ENCODE data around the gene CEBPZ. TPM values are rescaled to one million over a fixed set of nuclear protein-coding genes. Genes with fewer than 3 reads are reported as not detected.

Gene CEBPZ
- total RNA-seq, 1 donor from 2014 or later, result 28.2 TPM

DNA sequence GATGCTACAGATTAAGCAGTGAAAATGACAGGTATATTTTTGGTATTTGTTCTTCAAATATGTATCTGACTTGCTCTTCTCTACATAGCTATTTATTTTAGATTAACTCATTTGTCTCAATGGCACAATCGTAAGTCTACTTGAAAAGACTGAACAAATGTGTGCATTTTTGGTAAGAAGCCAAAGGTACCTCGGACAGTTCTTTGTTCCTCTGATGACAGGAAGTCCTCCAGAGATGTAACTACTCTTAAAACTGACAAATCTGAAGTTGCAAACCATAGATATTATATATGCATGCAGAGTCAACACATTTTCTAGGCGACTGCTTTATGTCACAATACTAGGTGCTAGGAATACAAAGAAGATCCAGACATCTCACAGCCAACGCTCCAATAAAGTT is 36.7 kb upstream of the CEBPZ start:
- no peak for DNase-seq (ENCODE audit: extremely low spot score, unreplicated experiment)
- H3K9me3 Mint-ChIP-seq (ENCODE audit: unreplicated experiment), result no peaks in the 10 kb centered on the region
- H3K27ac Mint-ChIP-seq (ENCODE audit: unreplicated experiment), result no peak overlapping the region
- TF ChIP-seq, protein P1, sequence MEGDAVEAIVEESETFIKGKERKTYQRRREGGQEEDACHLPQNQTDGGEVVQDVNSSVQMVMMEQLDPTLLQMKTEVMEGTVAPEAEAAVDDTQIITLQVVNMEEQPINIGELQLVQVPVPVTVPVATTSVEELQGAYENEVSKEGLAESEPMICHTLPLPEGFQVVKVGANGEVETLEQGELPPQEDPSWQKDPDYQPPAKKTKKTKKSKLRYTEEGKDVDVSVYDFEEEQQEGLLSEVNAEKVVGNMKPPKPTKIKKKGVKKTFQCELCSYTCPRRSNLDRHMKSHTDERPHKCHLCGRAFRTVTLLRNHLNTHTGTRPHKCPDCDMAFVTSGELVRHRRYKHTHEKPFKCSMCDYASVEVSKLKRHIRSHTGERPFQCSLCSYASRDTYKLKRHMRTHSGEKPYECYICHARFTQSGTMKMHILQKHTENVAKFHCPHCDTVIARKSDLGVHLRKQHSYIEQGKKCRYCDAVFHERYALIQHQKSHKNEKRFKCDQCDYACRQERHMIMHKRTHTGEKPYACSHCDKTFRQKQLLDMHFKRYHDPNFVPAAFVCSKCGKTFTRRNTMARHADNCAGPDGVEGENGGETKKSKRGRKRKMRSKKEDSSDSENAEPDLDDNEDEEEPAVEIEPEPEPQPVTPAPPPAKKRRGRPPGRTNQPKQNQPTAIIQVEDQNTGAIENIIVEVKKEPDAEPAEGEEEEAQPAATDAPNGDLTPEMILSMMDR (IDR thresholded peaks at IDR 0.05), result no peak
- no peaks in the 10 kb centered on the region for H3K27me3 Mint-ChIP-seq (ENCODE audit: unreplicated experiment)
- H3K4me3 Mint-ChIP-seq (ENCODE audit: unreplicated experiment), result no peak overlapping the region
- H3K36me3 Mint-ChIP-seq (ENCODE audit: unreplicated experiment), result peaks cover 34% of the 10 kb centered on the region
- H3K4me1 Mint-ChIP-seq (ENCODE audit: unreplicated experiment), result no peaks in the 10 kb centered on the region

DNA sequence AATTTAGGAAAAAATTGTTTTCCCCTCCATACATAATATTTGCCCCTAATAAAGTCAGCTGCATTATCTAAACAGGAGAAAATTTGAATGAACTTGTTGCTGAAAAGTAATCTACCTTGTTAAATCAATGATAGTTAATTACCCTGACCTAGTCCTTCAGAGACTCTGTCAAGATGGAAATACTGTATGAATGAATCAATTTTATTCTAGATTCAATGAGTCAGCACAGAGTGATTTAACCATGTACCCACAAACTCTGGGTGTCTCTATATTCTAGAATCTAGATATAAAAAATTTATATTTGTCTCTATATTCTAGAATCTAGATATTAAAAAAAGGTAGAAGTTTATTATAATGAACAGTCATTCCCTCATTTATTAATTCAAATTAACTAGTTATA is 36.3 kb upstream of the CEBPZ start:
- no peak overlapping the region for H3K4me3 Mint-ChIP-seq (ENCODE audit: unreplicated experiment)
- peaks cover 37% of the 10 kb centered on the region for H3K36me3 Mint-ChIP-seq (ENCODE audit: unreplicated experiment)
- no peaks in the 10 kb centered on the region for H3K4me1 Mint-ChIP-seq (ENCODE audit: unreplicated experiment)
- H3K27ac Mint-ChIP-seq (ENCODE audit: unreplicated experiment), result no peak overlapping the region
- H3K27me3 Mint-ChIP-seq (ENCODE audit: unreplicated experiment), result no peaks in the 10 kb centered on the region
- DNase-seq (ENCODE audit: extremely low spot score, unreplicated experiment), result no peak
- TF ChIP-seq, protein P1 (IDR thresholded peaks at IDR 0.05), result no peak
- no peaks in the 10 kb centered on the region for H3K9me3 Mint-ChIP-seq (ENCODE audit: unreplicated experiment)

DNA sequence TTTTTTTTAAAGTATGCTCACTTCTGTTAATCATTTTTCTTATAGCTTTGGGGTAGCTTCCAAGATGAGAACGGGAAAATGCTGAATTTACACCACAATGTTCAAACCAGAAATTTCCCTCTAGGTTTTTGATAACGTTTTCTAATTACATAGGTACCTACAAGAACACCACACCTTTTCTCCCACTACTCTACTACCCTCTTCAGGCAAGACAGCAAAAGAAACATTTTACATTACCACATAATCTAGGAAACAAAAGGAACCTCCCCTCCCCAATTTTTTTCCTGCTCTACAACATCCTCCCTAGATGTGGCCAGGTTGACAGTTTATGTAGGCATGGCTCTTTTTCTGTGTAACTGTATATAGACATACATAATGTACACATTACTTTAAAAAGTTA is 32.4 kb upstream of the CEBPZ start:
- no peaks in the 10 kb centered on the region for H3K4me1 Mint-ChIP-seq (ENCODE audit: unreplicated experiment)
- H3K27ac Mint-ChIP-seq (ENCODE audit: unreplicated experiment), result no peak overlapping the region
- peaks cover 39% of the 10 kb centered on the region for H3K36me3 Mint-ChIP-seq (ENCODE audit: unreplicated experiment)

DNA sequence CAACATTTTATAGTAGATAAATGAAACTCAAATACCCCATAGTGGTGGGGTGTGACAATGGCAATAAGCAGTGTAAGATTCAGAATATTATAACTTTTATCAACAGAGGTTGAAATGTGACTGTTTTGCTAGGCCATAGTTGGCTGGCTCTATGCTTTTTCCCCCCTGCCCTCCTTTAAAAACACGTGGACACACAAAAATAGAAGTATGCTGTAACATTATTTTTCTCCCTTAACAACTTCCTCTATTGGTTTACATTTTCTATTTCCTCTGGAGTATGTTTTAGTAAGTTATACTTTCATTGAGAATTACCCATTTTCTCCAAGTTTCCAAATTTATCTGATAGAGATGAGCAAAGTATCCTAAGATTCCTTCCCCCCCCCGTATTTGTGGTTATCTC is 31.1 kb upstream of the CEBPZ start:
- no peak for DNase-seq (ENCODE audit: extremely low spot score, unreplicated experiment)
- Mint-ChIP-seq H3K4me3 (ENCODE audit: unreplicated experiment) (no peak overlapping the region), H3K9me3 (ENCODE audit: unreplicated experiment) (no peaks in the 10 kb centered on the region), H3K36me3 (ENCODE audit: unreplicated experiment) (peaks cover 28% of the 10 kb centered on the region), H3K27me3 (ENCODE audit: unreplicated experiment) (no peaks in the 10 kb centered on the region), H3K27ac (ENCODE audit: unreplicated experiment) (no peak overlapping the region), H3K4me1 (ENCODE audit: unreplicated experiment) (no peaks in the 10 kb centered on the region)
- TF ChIP-seq, protein P1 (IDR thresholded peaks at IDR 0.05), result no peak

More for the DNA sequence above, 32.4 kb upstream of the CEBPZ start:
- Mint-ChIP-seq H3K4me3 (ENCODE audit: unreplicated experiment) (no peak overlapping the region), H3K9me3 (ENCODE audit: unreplicated experiment) (no peaks in the 10 kb centered on the region), H3K27me3 (ENCODE audit: unreplicated experiment) (no peaks in the 10 kb centered on the region)
- TF ChIP-seq, protein P1 (IDR thresholded peaks at IDR 0.05), result no peak
- no peak for DNase-seq (ENCODE audit: extremely low spot score, unreplicated experiment)

DNA sequence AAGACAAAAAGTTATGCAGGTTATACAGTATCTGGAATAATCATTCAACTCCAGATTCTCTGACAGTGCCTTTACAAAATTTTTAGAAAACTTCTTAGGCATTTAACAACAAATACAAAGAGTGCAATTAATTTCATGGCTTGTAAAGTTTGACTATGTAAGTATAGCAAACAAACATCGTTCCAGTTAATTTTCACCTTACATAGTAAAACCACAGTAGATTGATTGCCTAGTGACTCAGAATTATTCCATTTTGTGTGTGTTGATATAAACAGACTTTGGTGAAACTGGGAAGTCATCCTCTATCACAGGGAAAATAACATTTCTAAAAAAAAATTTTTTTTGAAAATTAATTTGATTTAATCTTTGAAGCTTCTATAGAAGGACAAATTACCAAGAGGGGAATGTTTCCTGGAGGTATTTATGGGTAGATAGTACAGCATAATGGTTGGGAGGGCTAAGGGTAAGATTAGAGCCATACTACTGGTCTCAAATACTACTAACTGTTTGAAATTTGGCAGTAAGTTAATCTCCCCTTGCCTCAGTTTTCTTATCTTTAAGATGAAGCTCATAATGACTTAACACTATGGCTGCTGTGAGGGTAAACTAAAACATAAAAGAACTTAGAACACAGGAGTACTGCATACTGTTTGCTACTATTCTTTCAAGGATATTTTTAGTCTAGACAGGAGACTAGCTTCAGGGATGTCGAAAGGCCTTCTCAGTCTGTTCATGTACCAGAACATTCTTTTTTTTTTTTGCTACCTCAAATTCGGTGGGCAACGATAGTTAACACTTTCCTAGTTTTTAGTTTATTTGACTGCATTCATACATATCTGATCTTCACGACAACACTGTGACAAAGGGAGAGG is 19.7 kb upstream of the CEBPZ start:
- no peaks in the 10 kb centered on the region for H3K9me3 Mint-ChIP-seq (ENCODE audit: unreplicated experiment)
- DNase-seq (ENCODE audit: extremely low spot score, unreplicated experiment), result no peak
- H3K27me3 Mint-ChIP-seq (ENCODE audit: unreplicated experiment), result no peaks in the 10 kb centered on the region
- peaks cover 41% of the 10 kb centered on the region for H3K36me3 Mint-ChIP-seq (ENCODE audit: unreplicated experiment)
- no peak overlapping the region for H3K27ac Mint-ChIP-seq (ENCODE audit: unreplicated experiment)
- no peak overlapping the region for H3K4me3 Mint-ChIP-seq (ENCODE audit: unreplicated experiment)
- TF ChIP-seq, protein P1 (IDR thresholded peaks at IDR 0.05), result no peak
- peaks cover 10% of the 10 kb centered on the region for H3K4me1 Mint-ChIP-seq (ENCODE audit: unreplicated experiment)
